ENCODE results near the gene MAP1S. TPM values are rescaled to one million over a fixed set of nuclear protein-coding genes. Genes with fewer than 3 reads are reported as not detected.

The MAP1S gene
- total and polyA plus RNA-seq, 2 of the 8 experiments (the other 6 are each of a cell fraction or from before 2014, with no cell fraction given), result 66.7 to 115 TPM

- no peak overlapping the region; the same call in 1 of the 2 replicates for H4K8ac ChIP-seq (ENCODE audit: extremely low read depth, insufficient read depth, low read length)
- no peak overlapping the region for H3K4me2 ChIP-seq (ENCODE audit: insufficient read depth in 1 of 2, low read depth in 2 of 2, low read length in 2 of 2)
- H2BK120ac ChIP-seq (replicated peaks; ENCODE audit: low read depth, low read length), result no peak overlapping the region
- no peak overlapping the region for H2AK5ac ChIP-seq (ENCODE audit: low read depth, low read length)
- H3K4me1 ChIP-seq (replicated peaks in 1 of 4; ENCODE audit: control insufficient read depth in 3 of 4, insufficient read depth in 4 of 4, low read length in 3 of 4), result no peaks in the 10 kb centered on the region
- DNase-seq (ENCODE audit: low read depth in 1 of 2, low spot score in 2 of 2) (no peak), FAIRE-seq (no peak)
- H3K4me3 ChIP-seq (ENCODE audit: extremely low read depth in 1 of 4, insufficient read depth in 2 of 4, low read depth in 3 of 4, low read length in 4 of 4), result no peak overlapping the region
- no peak overlapping the region for H2BK15ac ChIP-seq (ENCODE audit: low read length)
- peak overlapping the region; percentile 15 for H3K23ac ChIP-seq (ENCODE audit: insufficient read length)
- H2BK5ac ChIP-seq (ENCODE audit: low read depth, low read length), result no peak overlapping the region
- H4K5ac ChIP-seq (ENCODE audit: insufficient read length, low read depth, low read length), result no peak overlapping the region
- peaks cover 11% of the 10 kb centered on the region; the same call in 1 of the 2 replicates for H3K79me1 ChIP-seq (ENCODE audit: low read depth, low read length)
- H3K27ac ChIP-seq (ENCODE audit: low read depth, low read length), result no peak overlapping the region
- no peak overlapping the region for H4K91ac ChIP-seq (replicated peaks; ENCODE audit: insufficient read length, low read length)
- H3K9ac ChIP-seq (replicated peaks in 1 of 4; ENCODE audit: extremely low read depth in 1 of 4, low read depth in 3 of 4, low read length in 3 of 4), result no peak overlapping the region
- peaks cover 4 to 42% of the 10 kb centered on the region in 2 experiments; a peak in 3 of 4 replicates for H3K79me2 ChIP-seq (ENCODE audit: control insufficient read depth in 1 of 2, insufficient read depth in 2 of 2, low read length in 2 of 2)
- H3K56ac ChIP-seq (replicated peaks; ENCODE audit: insufficient read length, low read depth, low read length), result no peak overlapping the region
- H3K4ac ChIP-seq (replicated peaks; ENCODE audit: insufficient read length, low read depth, low read length), result no peak overlapping the region
- H3K9me3 ChIP-seq (ENCODE audit: insufficient read depth in 2 of 2, low read depth in 1 of 2, low read length in 1 of 2), result no peaks in the 10 kb centered on the region
- H2BK12ac ChIP-seq (ENCODE audit: low read depth, low read length), result no peak overlapping the region
- POLR2A ChIA-PET (ENCODE audit: partially characterized antibody), result interaction anchor here (1.0 to 2.1 kb wide), 3 partner anchors 10 to 133 kb away, joined by 3 to 7 read pairs (median 3); partner anchors contain the start of gene RPL18A
- H3K27me3 ChIP-seq (replicated peaks in 1 of 4; ENCODE audit: control insufficient read depth in 3 of 4, extremely low read depth in 1 of 4, insufficient read depth in 3 of 4, low read length in 3 of 4), result no peaks in the 10 kb centered on the region
- no peaks in the 10 kb centered on the region for H3K23me2 ChIP-seq (ENCODE audit: low read depth, low read length)
- H2BK20ac ChIP-seq (ENCODE audit: low read length), result no peak overlapping the region
- TF ChIP-seq TAF7 (optimal IDR thresholded peaks at IDR 0.05; ENCODE audit: borderline replicate concordance, low read depth, low read length) (no peak), TCF12 (IDR thresholded peaks at IDR 0.05; ENCODE audit: low read depth, low read length) (no peak), RXRA (IDR thresholded peaks at IDR 0.05; ENCODE audit: insufficient read depth, low read depth, low read length) (no peak), SIRT6 (IDR thresholded peaks at IDR 0.05; ENCODE audit: low read length) (no peak), KDM4A (IDR thresholded peaks at IDR 0.05; ENCODE audit: low read depth, low read length, severe bottlenecking) (no peak), KDM5A (IDR thresholded peaks at IDR 0.05; ENCODE audit: low read length) (no peak), TBP (IDR thresholded peaks at IDR 0.05; ENCODE audit: low read depth, low read length) (no peak), CHD1 (IDR thresholded peaks at IDR 0.05; ENCODE audit: low read depth, low read length) (no peak), SP4 (IDR thresholded peaks at IDR 0.05; ENCODE audit: low read length) (no peak), SP1 (IDR thresholded peaks at IDR 0.05; ENCODE audit: low read depth, low read length) (no peak)
- TF ChIP-seq, protein P1, sequence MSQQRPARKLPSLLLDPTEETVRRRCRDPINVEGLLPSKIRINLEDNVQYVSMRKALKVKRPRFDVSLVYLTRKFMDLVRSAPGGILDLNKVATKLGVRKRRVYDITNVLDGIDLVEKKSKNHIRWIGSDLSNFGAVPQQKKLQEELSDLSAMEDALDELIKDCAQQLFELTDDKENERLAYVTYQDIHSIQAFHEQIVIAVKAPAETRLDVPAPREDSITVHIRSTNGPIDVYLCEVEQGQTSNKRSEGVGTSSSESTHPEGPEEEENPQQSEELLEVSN (IDR thresholded peaks at IDR 0.05), result no peak
- no peak overlapping the region for H2AFZ ChIP-seq (ENCODE audit: low read length)
- H3K14ac ChIP-seq (ENCODE audit: insufficient read length), result no peak overlapping the region
- no peak overlapping the region for H3K18ac ChIP-seq (ENCODE audit: extremely low read depth, low read length)
- peaks cover 16 to 25% of the 10 kb centered on the region in 2 experiments for H4K20me1 ChIP-seq (replicated peaks in 1 of 2; ENCODE audit: control insufficient read depth in 1 of 2, insufficient read depth in 2 of 2, low read length in 2 of 2)
- WGBS, 2 experiments (ENCODE audit: extremely low coverage in 1 of 2, insufficient coverage in 1 of 2, insufficient read length in 1 of 2, insufficient replicate concordance in 2 of 2, low coverage in 1 of 2, low lambda C conversion rate in 2 of 2, missing lambda C conversion rate in 1 of 2), result 98% methylated on average over 14 of the region's 59 CpGs; no CpG with 5 or more reads in 1 of the 2 experiments
- H3K36me3 ChIP-seq (ENCODE audit: control insufficient read depth in 2 of 4, insufficient read depth in 4 of 4, low read length in 3 of 4), result peaks cover 17 to 62% (median 43%) of the 10 kb centered on the region in 4 experiments
- CTCF ChIA-PET (ENCODE audit: partially characterized antibody), result interaction anchor here (0.9 to 6.8 kb wide), 13 partner anchors 10 to 58 kb away, joined by 3 to 78 read pairs (median 5); no protein-coding TSS in a partner anchor
Measured at GRCh38 chr19:17726136-17726741, 7.0 kb downstream of the MAP1S start.
